IMR-90 (cell line): ENCODE measurements around the gene PLD4.
A peak's percentile ranks its signal among the peaks of the same experiment; 100 is the strongest.

Experiments
- CHD1 ChIP-seq: IDR thresholded peaks from 2 replicates; pipeline ENCODE4 v1.6.1; 2012; ENCODE audit warnings: low read depth, low read length, improper control_type of control experiment
- MAZ ChIP-seq: IDR thresholded peaks from 2 replicates; pipeline ENCODE4 v1.6.1; 2012; ENCODE audit warnings: low read depth, mild to moderate bottlenecking, low read length, improper control_type of control experiment, moderate library complexity, borderline replicate concordance
- RAD21 ChIP-seq: IDR thresholded peaks from 2 replicates; pipeline ENCODE4 v1.6.1; 2012; ENCODE audit warnings: low read length, improper control_type of control experiment
- TF ChIP-seq, protein P1 (sequence below): conservative IDR thresholded peaks from 2 replicates; pipeline ENCODE4 v1.5.1; 2012; ENCODE audit warnings: mild to moderate bottlenecking, low read depth, low read length, improper control_type of control experiment
- TF ChIP-seq, protein P2 (sequence below): fragments of 150-350 bp; IDR thresholded peaks from 2 replicates; pipeline ENCODE4 v1.6.1; 2017; ENCODE audit warnings: mild to moderate bottlenecking, antibody characterized with exemption, low read length, low read depth

DNA sequence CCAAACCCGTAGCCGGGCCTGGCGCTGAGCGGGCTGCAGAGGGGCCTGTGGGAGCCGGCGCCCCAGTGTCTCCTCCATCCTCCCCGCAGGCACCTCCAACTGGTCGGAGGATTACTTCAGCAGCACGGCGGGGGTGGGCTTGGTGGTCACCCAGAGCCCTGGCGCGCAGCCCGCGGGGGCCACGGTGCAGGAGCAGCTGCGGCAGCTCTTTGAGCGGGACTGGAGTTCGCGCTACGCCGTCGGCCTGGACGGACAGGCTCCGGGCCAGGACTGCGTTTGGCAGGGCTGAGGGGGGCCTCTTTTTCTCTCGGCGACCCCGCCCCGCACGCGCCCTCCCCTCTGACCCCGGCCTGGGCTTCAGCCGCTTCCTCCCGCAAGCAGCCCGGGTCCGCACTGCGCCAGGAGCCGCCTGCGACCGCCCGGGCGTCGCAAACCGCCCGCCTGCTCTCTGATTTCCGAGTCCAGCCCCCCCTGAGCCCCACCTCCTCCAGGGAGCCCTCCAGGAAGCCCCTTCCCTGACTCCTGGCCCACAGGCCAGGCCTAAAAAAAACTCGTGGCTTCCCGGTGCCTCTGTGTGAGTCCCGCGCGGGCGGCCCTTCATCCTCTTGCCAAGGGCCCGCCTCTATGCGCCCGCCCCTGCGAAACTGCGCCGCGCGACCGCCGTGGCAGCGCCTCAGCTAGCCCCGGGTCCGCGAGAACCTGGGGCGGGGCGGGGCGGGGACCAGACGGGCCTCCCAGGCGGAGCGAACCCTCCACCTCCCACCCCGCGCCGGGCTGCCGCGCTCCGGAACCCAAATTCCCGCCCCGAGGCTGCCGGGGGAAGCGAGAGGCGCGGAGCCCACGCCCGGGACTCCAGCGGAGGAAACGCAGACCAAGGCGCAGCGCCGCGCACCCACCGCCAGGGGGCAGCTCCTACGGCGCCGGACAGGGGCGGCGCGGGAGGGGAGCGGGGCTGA is 8.3 kb downstream of the PLD4 start:
- no peak for TF ChIP-seq CHD1
- TF ChIP-seq, protein P1, sequence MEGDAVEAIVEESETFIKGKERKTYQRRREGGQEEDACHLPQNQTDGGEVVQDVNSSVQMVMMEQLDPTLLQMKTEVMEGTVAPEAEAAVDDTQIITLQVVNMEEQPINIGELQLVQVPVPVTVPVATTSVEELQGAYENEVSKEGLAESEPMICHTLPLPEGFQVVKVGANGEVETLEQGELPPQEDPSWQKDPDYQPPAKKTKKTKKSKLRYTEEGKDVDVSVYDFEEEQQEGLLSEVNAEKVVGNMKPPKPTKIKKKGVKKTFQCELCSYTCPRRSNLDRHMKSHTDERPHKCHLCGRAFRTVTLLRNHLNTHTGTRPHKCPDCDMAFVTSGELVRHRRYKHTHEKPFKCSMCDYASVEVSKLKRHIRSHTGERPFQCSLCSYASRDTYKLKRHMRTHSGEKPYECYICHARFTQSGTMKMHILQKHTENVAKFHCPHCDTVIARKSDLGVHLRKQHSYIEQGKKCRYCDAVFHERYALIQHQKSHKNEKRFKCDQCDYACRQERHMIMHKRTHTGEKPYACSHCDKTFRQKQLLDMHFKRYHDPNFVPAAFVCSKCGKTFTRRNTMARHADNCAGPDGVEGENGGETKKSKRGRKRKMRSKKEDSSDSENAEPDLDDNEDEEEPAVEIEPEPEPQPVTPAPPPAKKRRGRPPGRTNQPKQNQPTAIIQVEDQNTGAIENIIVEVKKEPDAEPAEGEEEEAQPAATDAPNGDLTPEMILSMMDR = peak; percentile 72
- TF ChIP-seq MAZ = peak; percentile 93
- TF ChIP-seq, protein P2, sequence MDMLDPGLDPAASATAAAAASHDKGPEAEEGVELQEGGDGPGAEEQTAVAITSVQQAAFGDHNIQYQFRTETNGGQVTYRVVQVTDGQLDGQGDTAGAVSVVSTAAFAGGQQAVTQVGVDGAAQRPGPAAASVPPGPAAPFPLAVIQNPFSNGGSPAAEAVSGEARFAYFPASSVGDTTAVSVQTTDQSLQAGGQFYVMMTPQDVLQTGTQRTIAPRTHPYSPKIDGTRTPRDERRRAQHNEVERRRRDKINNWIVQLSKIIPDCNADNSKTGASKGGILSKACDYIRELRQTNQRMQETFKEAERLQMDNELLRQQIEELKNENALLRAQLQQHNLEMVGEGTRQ = no peak
- TF ChIP-seq RAD21 = peak; percentile 55
